ENCODE results near the gene MYB.
A peak's percentile ranks its signal among the peaks of the same experiment; 100 is the strongest.

MYB gene

DNA sequence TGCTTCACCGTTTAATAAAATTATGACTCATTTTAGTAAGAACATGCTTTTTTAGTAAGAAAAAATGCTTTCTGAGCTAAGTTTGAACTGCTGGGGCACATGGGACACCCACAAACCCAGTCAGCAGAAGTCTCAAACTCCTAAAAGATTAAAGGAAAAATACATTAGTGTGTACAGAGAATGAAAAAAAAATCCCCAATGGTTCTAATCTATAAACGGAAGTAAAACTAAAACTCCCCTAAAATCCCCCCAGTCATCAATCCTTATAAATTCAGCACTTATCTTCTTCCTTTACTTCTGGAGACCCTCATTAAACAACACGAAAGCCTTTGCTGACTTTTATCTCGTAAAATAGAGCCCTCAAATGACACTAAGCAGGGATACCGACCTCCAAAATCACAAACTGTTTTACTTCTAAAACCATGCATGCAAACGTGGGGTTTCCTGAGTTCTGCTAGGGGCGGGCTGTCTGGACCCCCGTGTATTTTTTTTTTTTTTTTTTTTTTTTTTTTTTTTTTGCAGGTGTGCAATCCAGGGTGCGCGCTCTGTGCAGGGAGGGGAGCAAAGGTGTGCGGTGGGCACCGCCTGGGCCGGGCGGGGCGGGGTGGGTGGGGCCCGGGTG lies 1.1 kb upstream of the MYB start:
- Histone ChIP-seq H3K27ac (ENCODE audit: low read length) (no peak overlapping the region), H3K9ac (ENCODE audit: low read length) (no peak overlapping the region; the same call in 1 of the 2 replicates), H4K20me1 (ENCODE audit: insufficient read depth, low read length) (no peaks in the 10 kb centered on the region), H3K9me3 (replicated peaks; ENCODE audit: insufficient read depth, low read length) (no peaks in the 10 kb centered on the region), H3K27me3 (replicated peaks; ENCODE audit: insufficient read depth, low read length) (no peaks in the 10 kb centered on the region), H2AFZ (ENCODE audit: low read length) (no peak overlapping the region), H3K79me2 (ENCODE audit: low read length) (peaks cover 31% of the 10 kb centered on the region), H3K4me2 (ENCODE audit: low read depth, low read length) (peak overlapping the region; percentile 61; the same call in 1 of the 2 replicates), H3K4me1 (ENCODE audit: low read length) (no peaks in the 10 kb centered on the region), H3K9me2 (replicated peaks; ENCODE audit: insufficient read depth, low read length) (no peaks in the 10 kb centered on the region), H3K4me3 (ENCODE audit: low read length) (peak overlapping the region; percentile 86; the same call in 1 of the 2 replicates), H3K36me3 (replicated peaks; ENCODE audit: insufficient read depth, low read length) (no peaks in the 10 kb centered on the region), H3F3A (ENCODE audit: insufficient read depth, low read length) (peaks cover 30% of the 10 kb centered on the region)
- no peak for TF ChIP-seq EZH2phosphoT487 (IDR thresholded peaks at IDR 0.05; ENCODE audit: low read length)
- TF ChIP-seq, protein P1, sequence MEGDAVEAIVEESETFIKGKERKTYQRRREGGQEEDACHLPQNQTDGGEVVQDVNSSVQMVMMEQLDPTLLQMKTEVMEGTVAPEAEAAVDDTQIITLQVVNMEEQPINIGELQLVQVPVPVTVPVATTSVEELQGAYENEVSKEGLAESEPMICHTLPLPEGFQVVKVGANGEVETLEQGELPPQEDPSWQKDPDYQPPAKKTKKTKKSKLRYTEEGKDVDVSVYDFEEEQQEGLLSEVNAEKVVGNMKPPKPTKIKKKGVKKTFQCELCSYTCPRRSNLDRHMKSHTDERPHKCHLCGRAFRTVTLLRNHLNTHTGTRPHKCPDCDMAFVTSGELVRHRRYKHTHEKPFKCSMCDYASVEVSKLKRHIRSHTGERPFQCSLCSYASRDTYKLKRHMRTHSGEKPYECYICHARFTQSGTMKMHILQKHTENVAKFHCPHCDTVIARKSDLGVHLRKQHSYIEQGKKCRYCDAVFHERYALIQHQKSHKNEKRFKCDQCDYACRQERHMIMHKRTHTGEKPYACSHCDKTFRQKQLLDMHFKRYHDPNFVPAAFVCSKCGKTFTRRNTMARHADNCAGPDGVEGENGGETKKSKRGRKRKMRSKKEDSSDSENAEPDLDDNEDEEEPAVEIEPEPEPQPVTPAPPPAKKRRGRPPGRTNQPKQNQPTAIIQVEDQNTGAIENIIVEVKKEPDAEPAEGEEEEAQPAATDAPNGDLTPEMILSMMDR (IDR thresholded peaks at IDR 0.05; ENCODE audit: low read length) = no peak
- no peak for TF ChIP-seq EZH2 (optimal IDR thresholded peaks at IDR 0.05; ENCODE audit: low read depth, low read length)
- peak; percentile 26 for DNase-seq

DNA sequence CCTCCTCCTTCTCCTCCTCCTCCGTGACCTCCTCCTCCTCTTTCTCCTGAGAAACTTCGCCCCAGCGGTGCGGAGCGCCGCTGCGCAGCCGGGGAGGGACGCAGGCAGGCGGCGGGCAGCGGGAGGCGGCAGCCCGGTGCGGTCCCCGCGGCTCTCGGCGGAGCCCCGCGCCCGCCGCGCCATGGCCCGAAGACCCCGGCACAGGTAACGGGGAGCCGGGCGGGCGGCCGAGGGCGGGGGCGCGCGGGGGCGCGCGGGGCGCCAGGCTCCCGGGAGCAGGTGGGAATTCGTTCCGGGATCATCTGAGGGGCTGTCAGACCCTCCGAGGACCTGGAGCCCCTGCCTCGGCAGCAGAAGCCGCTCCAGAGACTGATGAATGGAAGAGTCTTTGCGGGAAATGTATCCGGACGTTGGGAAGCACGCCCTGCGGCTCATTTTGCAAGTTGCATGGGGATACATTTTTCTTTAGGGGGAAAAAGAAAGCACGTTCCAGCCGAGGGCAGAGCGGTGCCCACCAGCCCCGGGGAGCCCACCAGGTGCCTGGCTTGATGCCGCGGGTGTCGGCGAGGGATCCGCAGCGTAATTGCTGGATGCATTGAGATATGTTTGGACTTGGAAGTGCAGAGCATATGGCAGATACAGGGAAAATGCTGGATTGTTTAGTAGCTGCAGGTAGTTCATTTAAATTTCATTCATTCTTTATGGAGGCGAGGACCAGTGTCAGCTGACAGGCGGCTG lies 394 bp downstream of the MYB start:
- peak overlapping the region; percentile 94 for H3K4me2 ChIP-seq (ENCODE audit: low read depth, low read length)
- no peaks in the 10 kb centered on the region for H3K9me2 ChIP-seq (replicated peaks; ENCODE audit: insufficient read depth, low read length)
- peaks cover 2% of the 10 kb centered on the region; the same call in 1 of the 2 replicates for H3K36me3 ChIP-seq (replicated peaks; ENCODE audit: insufficient read depth, low read length)
- peaks cover 5% of the 10 kb centered on the region; the same call in 1 of the 2 replicates for H4K20me1 ChIP-seq (ENCODE audit: insufficient read depth, low read length)
- H3K9me3 ChIP-seq (replicated peaks; ENCODE audit: insufficient read depth, low read length) = no peaks in the 10 kb centered on the region
- H3K9ac ChIP-seq (ENCODE audit: low read length) = peak overlapping the region; percentile 83
- peak overlapping the region; percentile 90 for H2AFZ ChIP-seq (ENCODE audit: low read length)
- no peaks in the 10 kb centered on the region for H3K4me1 ChIP-seq (ENCODE audit: low read length)
- TF ChIP-seq EZH2phosphoT487 (IDR thresholded peaks at IDR 0.05; ENCODE audit: low read length) = no peak
- TF ChIP-seq, protein P1 (IDR thresholded peaks at IDR 0.05; ENCODE audit: low read length) = no peak
- no peak for TF ChIP-seq EZH2 (optimal IDR thresholded peaks at IDR 0.05; ENCODE audit: low read depth, low read length)
- peaks cover 30% of the 10 kb centered on the region for H3F3A ChIP-seq (ENCODE audit: insufficient read depth, low read length)
- peak overlapping the region; percentile 75 for H3K4me3 ChIP-seq (ENCODE audit: low read length)
- peak overlapping the region; percentile 80; the same call in 1 of the 2 replicates for H3K27ac ChIP-seq (ENCODE audit: low read length)
- DNase-seq = peak; percentile 9
- peaks cover 46% of the 10 kb centered on the region for H3K79me2 ChIP-seq (ENCODE audit: low read length)
- no peaks in the 10 kb centered on the region for H3K27me3 ChIP-seq (replicated peaks; ENCODE audit: insufficient read depth, low read length)

DNA sequence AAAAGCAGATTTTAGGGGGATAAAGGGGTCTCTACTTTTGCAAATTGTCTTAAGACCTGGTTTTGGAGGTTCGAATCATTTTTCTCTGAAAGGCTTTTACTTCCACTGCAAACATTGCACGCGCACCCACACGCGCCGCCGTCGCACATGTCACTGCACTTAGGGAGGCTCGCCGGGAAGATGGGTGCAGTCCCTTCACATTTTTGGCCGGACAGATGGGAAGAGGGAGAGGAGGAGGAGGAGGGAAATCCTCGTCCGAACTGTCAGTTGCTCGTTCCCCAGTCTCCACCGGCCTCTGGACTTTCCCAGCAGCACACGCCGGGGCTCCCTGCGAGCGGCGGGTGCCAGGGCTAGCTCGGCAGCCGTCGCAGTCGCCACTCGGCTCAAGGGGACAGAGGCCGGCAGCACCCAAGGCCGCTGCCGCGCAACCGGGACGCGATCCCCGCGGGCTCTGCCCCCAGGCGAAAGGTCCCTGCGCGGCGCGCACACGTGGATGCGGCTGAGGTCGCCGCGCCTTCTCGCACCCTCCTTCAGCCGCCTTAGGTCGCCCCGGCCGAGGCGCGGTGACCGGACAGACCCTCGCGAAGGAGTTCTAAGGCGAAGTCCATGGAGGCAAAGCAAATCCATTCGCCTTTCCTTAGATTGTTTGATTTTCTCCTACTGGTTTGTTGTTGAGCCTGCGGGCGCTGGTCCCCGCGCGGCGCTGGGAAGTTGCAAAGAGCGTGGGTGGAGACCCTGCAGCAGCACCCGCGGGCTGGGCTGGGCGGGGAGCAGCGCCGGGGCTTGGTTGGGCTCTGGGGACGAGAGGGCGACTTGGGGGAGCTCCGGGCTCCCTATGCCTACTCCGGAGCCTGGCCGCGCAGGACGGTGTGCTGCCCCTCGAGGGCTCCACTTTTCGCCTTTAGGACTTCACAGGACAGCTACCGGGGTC lies 1.2 kb downstream of the MYB start:
- Histone ChIP-seq H4K20me1 (ENCODE audit: insufficient read depth, low read length) (peaks cover 5% of the 10 kb centered on the region; the same call in 1 of the 2 replicates), H3K9me3 (replicated peaks; ENCODE audit: insufficient read depth, low read length) (no peaks in the 10 kb centered on the region), H3K4me1 (ENCODE audit: low read length) (no peaks in the 10 kb centered on the region), H3K9ac (ENCODE audit: low read length) (peak overlapping the region; percentile 83), H3K9me2 (replicated peaks; ENCODE audit: insufficient read depth, low read length) (no peaks in the 10 kb centered on the region), H3F3A (ENCODE audit: insufficient read depth, low read length) (peaks cover 30% of the 10 kb centered on the region), H3K4me3 (ENCODE audit: low read length) (peak overlapping the region; percentile 75), H3K36me3 (replicated peaks; ENCODE audit: insufficient read depth, low read length) (peaks cover 7% of the 10 kb centered on the region; the same call in 1 of the 2 replicates), H3K79me2 (ENCODE audit: low read length) (peaks cover 54% of the 10 kb centered on the region), H3K27me3 (replicated peaks; ENCODE audit: insufficient read depth, low read length) (no peaks in the 10 kb centered on the region), H3K4me2 (ENCODE audit: low read depth, low read length) (peak overlapping the region; percentile 94), H3K27ac (ENCODE audit: low read length) (peak overlapping the region; percentile 80; the same call in 1 of the 2 replicates), H2AFZ (ENCODE audit: low read length) (peak overlapping the region; percentile 90)
- peak; percentile 50 for DNase-seq
- no peak for TF ChIP-seq EZH2phosphoT487 (IDR thresholded peaks at IDR 0.05; ENCODE audit: low read length)
- no peak for TF ChIP-seq EZH2 (optimal IDR thresholded peaks at IDR 0.05; ENCODE audit: low read depth, low read length)
- TF ChIP-seq, protein P1 (IDR thresholded peaks at IDR 0.05; ENCODE audit: low read length) = no peak
